NK-92 (cell line): ENCODE measurements around the gene TCF7L2.
"Not testable (repeated sequence)": the region's sequence is repeated elsewhere in the genome, so short reads cannot be mapped to it uniquely, and the experiment has no call there.

Experiments used
- DNase-seq: peaks from one replicate; lab custom pipeline; 2025; ENCODE audit not compliant: unreplicated experiment; lab: John Stamatoyannopoulos, UW

Gene TCF7L2

DNA sequence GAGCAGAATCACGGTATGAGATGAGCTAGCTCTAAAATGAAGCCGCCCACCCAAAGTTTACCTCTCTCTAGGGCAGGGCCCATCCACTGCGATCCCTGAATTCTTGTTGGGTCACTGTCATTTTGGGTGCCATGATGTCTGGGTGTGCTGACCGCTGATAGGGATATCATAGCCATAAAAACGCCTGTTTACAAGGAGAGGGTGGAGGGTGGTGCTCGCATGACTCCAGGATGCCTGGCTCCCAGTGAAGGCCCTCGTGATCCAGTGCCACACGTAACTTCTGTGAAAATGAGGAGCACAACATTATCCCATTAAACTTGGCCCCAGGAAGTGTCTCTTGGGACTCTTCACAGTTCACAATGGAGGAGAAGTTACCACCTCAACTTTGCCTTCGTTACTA lies 139.5 kb downstream of the TCF7L2 start:
- DNase-seq: no peak

- DNase-seq: no peak
These were observed 141.9 kb downstream of the TCF7L2 start for GRCh38 chr10:113091920-113092319.

DNA sequence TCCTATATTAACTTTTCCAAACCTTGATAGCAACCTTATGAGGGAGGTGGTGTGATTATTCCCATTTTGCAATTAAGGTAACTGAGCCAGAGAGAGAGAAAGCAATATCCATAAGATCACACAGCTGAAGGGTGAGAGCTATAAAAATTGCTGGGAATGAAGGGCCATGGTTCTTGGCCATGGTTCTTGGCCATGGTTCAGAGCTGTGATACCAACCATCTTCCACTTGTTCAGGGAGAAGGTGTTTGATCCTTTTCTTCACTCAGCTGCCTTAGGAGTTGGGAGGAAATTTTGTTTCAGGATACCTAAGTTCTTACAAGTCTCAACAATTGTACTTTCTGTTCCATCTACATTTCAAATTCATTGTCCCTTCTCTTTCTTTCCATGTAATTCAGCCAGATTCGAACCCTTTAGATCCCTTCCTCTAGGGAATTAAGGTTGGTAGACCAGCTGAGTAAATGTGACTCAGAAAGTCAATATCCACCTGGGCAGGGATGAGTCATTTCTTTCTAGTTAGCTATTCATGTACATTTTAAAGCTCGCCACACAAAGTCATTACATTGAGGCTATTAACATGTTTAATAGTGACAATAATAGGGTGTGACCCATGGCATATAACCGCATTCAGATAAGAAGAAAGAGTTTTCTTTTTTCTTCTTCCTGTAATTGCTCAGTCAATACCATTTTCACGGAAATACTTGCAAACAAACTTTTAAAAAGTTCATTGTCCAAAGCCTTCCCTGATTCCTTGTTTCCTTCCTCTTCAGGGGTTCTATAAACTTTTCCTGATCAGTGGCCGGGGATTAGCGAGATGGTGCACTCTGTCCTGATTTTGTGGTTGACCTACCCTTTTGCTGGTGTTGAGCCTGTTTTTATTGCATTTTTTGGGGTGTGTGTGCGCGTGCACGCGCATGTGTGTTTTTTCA lies 143.4 kb downstream of the TCF7L2 start:
- DNase-seq: no peak

- no peak for DNase-seq
These were observed 144.1 kb downstream of the TCF7L2 start for GRCh38 chr10:113094114-113094486.

DNA sequence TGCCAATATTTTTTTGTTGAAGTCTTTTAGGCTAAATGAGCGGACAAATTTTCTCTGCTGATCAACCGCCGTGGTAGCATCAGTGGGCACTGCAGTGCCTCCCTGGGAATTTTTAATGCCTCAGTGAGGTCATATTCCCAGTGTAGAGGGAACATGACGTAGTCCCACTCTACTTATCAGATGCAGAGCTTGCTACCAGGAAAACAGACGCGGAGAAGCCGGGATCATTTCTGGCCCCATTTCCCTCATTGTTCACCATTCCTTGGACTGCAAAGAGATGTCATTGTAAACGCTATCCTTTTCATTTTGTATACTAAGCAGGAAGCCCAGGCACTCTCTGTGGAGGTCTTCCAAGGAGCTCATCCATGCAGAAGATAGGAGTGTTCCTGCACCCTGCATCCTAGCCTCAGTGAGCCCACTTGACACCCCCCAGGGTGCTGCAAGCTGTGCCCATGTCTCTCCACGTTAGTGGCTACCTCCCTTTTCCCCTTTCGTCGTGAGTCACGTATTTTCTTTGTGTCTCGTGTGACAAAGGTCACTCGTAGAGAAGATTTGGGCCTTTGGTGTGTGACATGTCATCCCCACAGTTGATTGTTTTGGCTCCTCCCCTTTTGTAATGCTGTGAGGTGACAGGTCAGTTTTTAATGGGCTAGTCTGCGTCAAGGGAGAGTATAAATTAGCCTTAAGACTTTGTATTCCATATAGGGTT lies 145.5 kb downstream of the TCF7L2 start:
- no peak for DNase-seq

GRCh38 chr10:113096128-113096996 lies 146.3 kb downstream of the TCF7L2 start:
- no peak for DNase-seq

- no peak for DNase-seq
These were observed 147.0 kb downstream of the TCF7L2 start for GRCh38 chr10:113097036-113097435.

- no peak for DNase-seq
These were observed 149.6 kb downstream of the TCF7L2 start for GRCh38 chr10:113099431-113100183.

- DNase-seq: no peak
These were observed 150.2 kb downstream of the TCF7L2 start for GRCh38 chr10:113100281-113100680.

GRCh38 chr10:113103131-113103840 lies 153.2 kb downstream of the TCF7L2 start:
- DNase-seq: no peak

DNA sequence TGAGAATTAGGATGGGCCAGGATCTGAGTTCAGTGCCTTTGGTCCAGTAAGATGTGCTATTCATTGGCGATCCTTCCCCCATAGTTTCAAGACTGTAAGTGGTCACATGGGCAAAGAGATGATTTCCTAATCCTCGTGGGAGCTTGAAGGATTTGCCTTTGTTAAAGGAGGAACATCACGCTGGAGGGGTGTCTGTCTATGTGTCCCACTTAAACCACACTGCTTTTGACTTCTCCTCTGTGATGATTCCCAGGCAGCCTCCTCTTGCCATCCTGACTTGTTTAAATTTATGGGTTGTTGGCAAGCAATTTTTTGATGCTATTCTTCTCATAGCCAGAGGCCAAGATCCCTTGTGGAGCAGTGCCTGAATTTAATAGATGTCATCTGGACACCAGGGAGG lies 154.0 kb downstream of the TCF7L2 start:
- no peak for DNase-seq

GRCh38 chr10:113108194-113108835 lies 158.3 kb downstream of the TCF7L2 start:
- DNase-seq: no peak

GRCh38 chr10:113108948-113109347 lies 158.9 kb downstream of the TCF7L2 start:
- DNase-seq: no peak

DNA sequence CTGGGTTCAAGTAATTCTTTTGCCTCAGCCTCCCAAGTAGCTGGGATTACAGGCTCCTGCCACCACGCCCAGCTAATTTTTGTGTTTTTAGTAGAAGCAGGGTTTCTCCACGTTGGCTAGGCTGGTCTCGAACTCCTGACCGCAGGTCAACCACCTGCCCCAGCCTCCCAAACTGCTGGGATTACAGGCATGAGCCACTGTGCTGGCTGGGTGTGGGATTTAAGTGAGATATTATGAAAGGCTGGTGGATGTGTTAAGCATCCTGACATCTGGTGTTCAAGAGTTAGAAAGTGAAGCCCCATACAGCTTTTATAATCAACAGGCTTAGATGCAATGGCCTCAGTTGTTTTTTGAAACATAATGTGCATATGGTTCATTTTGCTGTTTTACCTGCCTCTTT lies 159.4 kb downstream of the TCF7L2 start:
- not testable (repeated sequence) for DNase-seq

DNA sequence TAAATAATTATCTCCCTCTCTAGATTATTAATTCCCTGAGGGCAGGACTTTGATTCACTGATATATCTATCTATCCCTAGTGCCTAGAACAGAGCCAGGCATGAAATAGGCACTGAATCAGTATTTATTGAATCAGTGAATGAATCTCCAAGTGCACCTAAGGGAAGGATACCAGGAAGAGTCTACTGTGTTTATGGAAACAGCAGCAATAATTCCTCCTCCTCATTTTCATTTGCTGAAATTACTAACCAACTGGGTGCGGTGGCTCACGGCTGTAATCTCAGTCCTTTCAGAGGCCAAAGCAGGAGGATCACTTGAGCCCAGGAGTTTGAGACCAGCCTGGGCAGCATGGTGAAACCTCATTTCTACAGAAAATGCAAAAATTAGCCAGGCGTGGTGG lies 161.2 kb downstream of the TCF7L2 start:
- no peak for DNase-seq

DNA sequence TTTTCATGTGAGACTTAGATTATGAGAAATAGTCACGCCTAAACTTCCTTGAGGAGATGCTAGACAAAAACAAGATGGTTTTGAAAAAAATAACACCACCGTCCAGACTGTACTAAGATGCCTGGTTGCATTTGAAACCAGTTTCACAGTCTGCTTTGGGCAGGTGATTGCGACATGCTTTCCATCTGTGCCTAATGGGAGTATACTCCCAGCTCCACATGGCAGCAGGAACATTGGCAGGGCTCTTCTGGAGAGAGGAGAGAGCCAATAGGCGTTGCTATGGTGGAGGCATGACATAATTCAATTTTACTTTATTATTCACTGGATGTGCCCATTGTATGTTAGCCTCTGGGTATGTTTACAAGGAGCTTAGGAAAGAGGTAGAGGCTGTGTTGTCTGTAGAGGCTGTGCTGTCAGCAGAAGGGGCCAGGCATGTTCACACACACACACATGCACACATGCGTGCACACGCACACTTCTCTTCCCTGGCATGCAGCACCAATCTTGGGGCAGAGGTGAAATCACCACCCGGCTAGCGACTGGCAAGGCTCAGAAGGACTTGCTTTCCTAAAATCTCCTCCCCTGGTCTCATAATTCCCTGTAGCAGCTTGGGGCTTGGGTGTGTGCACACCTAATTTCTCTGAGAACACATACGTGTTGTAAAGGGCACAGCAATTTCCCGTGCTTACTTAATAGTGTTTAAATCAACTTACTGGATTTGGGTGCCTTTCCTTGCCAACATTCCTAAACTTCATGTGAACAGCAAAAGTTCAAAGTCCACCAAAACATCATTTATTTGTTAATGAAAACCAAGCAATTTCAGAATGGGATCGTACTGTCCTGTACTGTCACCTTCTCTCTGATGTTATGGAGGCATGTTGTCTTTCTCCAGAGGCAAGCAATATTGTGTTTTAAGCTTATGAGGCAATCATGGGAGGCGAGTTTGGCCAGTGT lies 162.1 kb downstream of the TCF7L2 start:
- DNase-seq: no peak

GRCh38 chr10:113113241-113113640 lies 163.2 kb downstream of the TCF7L2 start:
- DNase-seq: no peak

DNA sequence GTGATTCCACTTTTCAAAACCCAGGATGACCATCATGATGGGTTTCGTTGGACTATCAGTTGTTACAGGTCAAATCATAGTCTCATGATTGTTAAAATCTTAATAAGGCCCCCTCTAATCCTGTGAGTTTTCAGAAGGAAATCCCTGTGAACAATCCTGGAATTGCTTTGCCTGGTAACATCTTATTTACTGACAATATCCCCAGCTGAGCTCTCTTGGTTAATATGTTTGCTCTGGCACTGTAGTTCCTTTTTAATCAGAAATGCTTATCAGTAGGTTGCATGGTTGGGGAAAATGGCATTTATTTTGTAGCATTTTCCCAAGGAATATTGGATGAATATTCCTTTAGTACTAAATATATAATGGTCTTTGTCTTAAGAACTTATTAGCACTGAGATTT lies 163.9 kb downstream of the TCF7L2 start:
- DNase-seq: no peak
